Measurements from ENCODE around the gene TRIP10.

DNA sequence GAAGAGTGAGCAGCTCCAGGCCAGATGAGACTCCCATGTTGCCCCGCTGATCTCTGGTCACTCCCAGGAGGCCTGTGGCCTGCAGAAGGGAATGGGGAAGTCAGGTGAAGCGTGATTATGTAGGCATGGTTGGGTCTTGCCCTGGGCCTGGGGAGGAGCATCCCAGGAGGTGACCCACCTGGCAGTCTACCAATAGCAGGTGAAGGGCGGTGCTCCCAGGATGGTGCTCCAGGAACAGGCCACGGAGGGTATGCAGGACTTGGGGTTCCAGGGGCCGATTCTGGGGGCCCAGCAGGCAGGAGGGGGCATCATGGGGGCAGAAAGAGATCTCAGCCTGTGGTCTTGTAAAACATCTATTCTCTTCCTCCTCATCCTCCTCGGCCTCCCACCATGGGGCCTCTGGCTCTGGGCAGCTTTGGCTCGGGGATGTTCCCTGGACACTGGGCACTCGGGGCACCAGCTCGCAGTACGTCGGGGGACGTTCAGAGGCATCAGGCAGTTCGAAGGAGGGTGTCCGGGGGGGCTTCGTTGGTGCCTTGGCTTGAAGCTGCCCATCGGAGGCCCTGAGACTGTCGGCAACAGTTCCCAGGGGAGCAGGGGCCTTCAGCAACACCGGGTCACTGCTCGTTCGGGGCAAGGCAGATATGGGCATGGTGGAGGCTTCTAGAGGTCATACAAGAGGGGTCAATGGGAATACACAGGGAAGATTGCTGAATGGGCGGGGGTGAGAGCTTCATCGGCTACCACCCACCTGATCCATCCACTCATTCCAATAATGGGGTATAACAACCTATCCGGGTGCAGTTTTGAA is 15.4 kb downstream of the TRIP10 start:
- TF ChIP-seq CAMTA2 (CRISPR knock-in tag; IDR thresholded peaks at IDR 0.05; ENCODE audit: borderline replicate concordance) (no peak), ZNF619 (CRISPR knock-in tag; IDR thresholded peaks at IDR 0.05) (no peak), FOXM1 (CRISPR knock-in tag; IDR thresholded peaks at IDR 0.05) (no peak), EP300 (IDR thresholded peaks at IDR 0.05; ENCODE audit: low read depth in 2 of 2, low read length in 2 of 2) (no peak), EP300 (CRISPR knock-in tag; IDR thresholded peaks at IDR 0.05; ENCODE audit: borderline replicate concordance) (no peak), RAD21 (CRISPR knock-in tag; IDR thresholded peaks at IDR 0.05) (no peak), BHLHE40 (IDR thresholded peaks at IDR 0.05; ENCODE audit: low read length) (no peak), MBNL3 (CRISPR knock-in tag; conservative IDR thresholded peaks at IDR 0.05) (no peak), POLR2A (IDR thresholded peaks at IDR 0.05; ENCODE audit: insufficient read depth in 1 of 2, low read depth in 2 of 2, low read length in 2 of 2) (no peak), TAF1 (CRISPR knock-in tag; IDR thresholded peaks at IDR 0.05) (no peak), POGK (CRISPR knock-in tag; conservative IDR thresholded peaks at IDR 0.05) (no peak), MAX (IDR thresholded peaks at IDR 0.05) (no peak)

All from HepG2 (cell line).